Stimulated activated CD8-positive, alpha-beta memory T cell treated with anti-CD3 and anti-CD28 coated beads, Interleukin-4, amount 100 ng/mL, for 24 hours (primary cell): Measurements from ENCODE around the gene CCDC6.
"Not testable (repeated sequence)": the region's sequence is repeated elsewhere in the genome, so short reads cannot be mapped to it uniquely, and the experiment has no call there.

Experiments used
- DNase-seq: peaks from one replicate; pipeline ENCODE4 v3.0.0-alpha.2; 2020; ENCODE audit warnings: low read depth

Gene CCDC6

GRCh38 chr10:59808896-59809643, 97.3 kb downstream of the CCDC6 start:
- DNase-seq, result peak; percentile 65

DNA sequence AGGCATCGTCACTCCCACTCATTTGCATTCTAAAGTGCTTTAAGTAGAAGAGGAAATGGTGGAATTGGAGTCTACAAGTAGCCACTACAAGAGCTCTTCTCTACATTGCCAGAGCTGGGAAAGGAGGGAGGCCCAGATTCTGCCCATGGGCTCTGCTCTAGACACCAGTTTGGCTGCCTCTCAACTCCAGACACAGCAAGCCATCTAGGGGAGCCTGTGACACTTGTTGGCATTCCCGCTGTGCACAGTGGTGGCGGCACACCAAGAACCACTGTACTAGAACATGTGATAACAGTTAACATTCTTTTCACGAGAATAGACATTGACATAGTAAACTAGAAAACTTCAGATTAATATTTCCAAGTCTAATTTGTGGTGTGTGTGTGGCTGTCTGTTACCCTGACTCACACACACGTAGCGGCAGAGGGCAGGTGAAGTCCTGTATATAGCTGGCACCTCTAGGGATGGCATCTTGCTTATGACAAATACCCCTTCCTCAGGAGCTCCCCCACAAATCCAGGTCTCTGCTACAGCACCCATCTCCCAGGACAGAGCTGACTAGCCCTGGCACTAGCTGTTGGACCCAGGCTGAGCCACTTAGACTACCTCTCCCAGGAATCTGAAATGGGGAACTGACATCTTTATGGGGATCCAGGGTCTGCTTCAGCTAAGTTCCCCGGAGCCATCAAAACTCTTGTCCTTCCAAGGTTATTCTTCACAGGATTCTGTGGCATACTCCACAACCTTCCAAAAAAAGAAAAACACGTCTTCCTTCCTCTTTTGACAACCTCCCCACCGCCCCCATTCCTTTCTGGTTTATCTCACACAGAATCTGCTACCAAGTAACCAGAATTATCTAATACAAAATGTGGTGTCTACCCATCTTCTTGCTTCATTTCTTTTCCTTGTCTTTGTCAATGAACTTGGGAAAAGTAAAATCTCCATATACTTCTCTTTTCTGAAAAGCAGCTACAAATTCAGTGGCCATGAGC, 98.4 kb downstream of the CCDC6 start:
- DNase-seq, result no peak

DNA sequence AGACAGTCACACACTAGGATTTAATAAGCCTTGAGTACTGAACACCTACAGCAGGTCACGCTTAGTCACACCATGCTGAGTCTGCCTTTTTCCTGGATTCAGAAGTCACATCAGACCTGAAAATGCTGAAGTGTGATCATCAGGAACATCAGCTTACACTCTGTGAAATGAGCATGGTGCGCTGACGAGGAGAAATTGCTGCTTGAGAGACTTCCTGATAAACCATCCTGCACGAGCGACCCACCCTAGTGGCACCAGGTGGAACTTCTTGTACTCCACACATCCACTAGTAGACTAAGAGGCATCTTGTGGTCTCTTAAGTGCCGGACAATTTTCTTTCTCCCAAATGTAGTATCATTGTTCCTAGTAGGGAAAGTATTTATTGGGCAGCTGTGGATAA, 101.3 kb downstream of the CCDC6 start:
- DNase-seq, result no peak

DNA sequence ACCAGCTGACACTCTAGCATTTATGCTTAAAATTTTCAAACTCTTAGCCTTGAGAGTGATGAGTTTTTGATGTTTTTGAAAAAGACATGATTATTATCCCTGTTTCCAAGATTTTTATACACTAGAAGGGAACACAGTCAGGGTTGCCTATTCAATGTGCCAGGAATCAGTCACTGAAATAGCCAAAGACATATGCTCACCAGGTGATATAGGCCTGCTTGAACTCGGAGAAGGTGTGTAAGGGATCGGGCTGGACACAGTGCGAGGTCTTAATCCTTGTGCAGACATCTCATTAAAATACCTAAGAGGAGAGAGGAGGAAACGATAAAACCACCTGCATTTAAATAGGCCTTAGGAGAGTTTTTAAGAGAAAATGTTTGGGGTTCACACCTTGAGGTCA, 102.1 kb downstream of the CCDC6 start:
- DNase-seq, result no peak

- DNase-seq, result no peak
These were observed 102.6 kb downstream of the CCDC6 start for GRCh38 chr10:59803714-59804113.

DNA sequence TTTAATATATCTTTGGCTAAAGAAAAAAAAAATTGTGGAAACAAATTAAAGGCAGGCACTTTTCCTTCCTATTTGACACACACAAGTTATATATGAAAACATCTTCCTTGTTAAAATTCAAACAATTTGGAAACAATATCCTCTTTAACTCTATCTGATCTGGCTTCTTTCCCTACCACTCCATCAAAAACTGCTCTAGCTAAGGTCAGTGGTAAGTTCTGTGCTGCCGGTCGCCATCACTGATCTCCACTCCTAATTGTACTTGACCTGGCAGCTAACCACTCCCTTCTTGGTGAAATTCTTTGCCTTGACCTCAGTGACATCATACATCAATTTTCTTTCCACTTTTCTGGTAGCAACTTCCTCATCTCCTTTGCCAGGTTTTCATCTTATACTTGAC, 105.2 kb downstream of the CCDC6 start:
- DNase-seq, result no peak

DNA sequence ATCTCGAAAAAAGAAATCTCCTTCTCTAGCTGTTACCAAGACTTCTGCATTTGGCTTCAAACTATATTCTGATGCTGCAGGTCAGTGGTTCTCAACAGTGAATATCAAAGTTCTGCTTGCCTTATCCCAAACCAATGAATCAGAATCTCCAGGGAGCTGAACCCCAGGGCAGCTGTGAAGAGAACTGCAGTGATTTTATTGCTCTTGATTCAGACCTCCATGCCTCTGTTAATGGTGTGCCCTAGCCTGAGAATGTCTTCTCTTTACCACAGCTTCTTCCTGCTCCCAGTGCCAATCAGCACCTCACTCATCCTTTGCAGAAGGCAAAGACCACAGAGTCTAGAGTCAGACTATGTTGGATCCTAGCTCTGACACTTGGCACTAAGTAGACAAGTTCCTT, 106.9 kb downstream of the CCDC6 start:
- no peak for DNase-seq

DNA sequence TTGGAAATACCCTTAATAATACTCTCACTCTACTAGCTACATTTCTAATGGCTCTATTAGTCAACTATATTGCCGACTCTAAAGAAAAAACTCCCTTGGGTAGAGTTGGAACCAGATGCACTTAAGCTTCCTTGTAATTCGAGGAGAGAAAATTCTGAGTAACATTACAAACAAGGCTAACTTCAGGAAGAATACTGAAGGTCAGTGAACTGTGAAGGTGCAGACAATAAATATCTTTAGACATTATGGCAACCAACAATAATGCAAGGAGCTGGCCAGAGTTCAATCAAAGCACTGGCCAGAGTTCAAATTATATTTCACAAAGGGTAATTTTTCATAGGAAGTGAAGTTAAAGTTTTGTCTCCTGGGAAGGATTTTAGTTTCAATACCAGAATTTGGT, 112.4 kb downstream of the CCDC6 start:
- DNase-seq, result no peak

- no peak for DNase-seq
These were observed 113.5 kb downstream of the CCDC6 start for GRCh38 chr10:59792812-59793211.

GRCh38 chr10:59791601-59792000, 114.8 kb downstream of the CCDC6 start:
- DNase-seq, result no peak

DNA sequence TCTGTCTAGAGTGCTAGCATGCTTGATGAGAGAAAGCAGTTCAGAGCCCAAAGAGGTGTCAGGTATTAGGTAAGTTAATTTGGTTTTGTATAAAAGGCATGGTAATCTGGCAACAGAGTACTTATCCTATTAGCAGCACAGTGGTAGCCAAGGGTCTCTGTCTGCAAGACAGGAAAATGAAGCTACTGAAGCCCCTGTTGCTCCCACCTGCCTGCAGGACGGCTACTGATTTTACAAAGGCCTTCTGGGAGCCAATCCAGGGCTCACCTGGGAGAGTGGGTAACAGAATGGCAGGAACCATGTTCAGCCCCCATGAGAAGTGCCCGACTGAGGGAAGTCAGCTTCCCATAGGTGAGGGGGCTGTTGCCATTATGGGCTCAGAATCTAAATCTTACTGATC, 116.3 kb downstream of the CCDC6 start:
- not testable (repeated sequence) for DNase-seq

DNA sequence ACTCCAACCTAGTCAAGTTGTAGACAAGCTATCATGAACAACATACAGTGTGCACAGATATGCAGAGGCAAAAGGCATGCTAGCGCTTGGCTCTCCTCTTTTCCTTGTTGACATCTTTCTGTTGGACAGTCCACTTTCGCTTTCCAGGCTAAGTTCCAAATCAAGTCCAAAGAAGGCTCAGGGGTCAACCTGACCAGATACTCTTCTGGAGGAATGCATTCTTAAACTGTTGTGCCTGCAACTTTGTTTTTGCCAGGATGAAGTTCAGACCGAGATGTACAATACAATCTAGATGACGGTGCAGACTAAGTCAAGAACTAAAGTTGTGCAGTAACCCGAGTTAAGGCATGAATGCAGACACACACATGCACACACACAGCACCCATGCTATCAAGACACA, 117.4 kb downstream of the CCDC6 start:
- not testable (repeated sequence) for DNase-seq

DNA sequence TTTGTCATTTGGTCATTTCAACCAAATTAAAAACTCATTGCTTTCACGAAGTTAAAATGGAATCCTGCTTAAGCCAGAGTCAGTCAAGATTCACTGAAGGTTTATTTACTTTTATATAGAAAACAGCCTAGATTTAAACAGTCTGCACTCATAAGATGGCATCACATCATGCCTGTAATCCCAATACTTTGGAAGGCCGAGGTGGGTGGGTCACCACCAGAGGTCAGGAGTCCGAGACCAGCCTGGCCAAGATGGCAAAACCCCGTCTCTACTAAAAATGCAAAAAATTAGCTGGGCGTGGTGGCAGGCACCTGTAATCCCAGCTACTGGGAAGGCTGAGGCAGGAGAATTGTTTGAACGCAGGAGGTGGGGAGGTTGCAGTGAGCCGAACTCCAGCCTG, 119.3 kb downstream of the CCDC6 start:
- DNase-seq, result not testable (repeated sequence)

DNA sequence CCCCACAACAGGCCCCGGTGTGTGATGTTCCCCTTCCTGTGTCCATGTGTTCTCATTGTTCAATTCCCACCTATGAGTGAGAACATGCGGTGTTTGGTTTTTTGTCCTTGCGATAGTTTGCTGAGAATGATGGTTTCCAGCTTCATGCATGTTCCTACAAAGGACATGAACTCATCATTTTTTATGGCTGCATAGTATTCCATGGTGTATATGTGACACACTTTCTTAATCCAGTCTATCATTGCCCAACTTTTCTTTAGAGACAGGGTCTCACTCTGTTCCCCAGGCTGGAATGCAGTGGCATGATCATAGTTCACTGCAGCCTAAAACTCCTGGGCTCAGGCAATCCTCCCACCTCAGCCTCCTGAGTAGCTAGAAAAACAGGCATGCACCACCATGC, 120.9 kb downstream of the CCDC6 start:
- DNase-seq, result not testable (repeated sequence)

DNA sequence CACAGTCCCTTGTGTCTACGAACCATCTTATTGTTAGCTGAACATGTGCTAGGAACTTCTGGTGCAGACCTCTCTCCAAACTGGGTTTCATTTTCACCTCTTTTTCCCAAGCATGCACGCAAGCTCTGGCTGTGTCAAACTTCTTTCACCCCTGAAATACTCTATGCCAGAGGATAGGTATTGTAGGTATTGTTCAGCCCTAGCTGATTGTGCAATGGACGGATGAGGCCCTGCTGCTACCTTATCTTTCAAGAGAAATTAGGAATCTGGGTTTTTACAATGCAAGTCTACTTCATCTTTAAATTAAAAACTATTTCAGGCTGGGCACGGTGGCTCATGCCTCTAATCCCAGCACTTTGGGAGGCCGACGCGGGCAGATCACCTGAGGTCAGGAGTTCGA, 124.8 kb downstream of the CCDC6 start:
- no peak for DNase-seq

GRCh38 chr10:59779756-59780533, 126.4 kb downstream of the CCDC6 start:
- DNase-seq, result no peak

GRCh38 chr10:59774451-59774850, 131.9 kb downstream of the CCDC6 start:
- DNase-seq, result no peak

- DNase-seq, result no peak
These were observed 133.3 kb downstream of the CCDC6 start for GRCh38 chr10:59773088-59773487.

DNA sequence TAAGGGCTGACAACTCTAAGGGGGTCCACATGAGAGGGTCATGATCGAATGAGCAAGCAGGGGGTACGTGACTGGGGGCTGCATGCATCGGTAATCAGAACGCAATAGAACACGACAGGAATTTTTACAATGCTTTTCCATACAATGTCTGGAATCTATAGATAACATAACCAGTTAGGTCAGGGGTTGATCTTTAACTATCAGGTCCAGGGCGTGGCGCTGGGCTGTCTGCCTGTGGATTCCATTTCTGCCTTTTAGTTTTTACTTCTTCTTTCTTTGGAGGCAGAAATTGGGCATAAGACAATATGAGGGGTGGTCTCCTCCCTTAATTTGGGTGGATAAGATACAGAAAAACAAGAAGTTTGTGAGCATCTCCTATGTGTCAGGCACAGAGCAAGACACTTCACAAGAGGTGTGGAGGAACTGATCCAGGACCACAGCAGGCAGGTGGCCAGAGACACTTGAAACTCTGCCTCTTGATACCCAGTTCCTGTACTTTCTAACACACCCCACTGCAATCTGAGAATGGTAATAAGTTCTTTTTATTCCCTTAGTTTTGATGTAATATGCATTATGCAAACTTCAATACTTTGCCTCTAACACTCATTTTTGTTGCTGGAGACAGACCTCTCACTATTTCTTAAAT, 135.1 kb downstream of the CCDC6 start:
- no peak for DNase-seq

GRCh38 chr10:59770689-59771088, 135.7 kb downstream of the CCDC6 start:
- no peak for DNase-seq

DNA sequence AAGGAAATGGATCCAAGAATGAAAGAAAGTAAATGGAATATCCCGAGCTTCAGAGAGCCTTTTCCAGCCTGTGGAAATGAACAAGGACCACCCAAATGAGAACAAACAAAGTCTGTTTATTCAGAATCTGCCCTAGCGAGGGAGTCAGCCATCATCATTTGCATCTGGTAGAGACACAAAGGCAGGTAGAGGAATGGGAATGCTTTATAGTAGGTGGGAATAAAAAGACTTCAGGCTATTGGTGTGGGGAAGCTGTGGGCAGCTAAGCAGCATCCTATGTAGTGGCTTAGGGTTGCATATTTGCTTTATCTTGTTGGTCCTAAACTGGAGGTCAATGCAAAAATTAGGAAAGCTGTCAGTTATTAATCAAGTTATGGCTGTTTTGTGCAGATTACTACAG, 143.9 kb downstream of the CCDC6 start:
- DNase-seq, result no peak

DNA sequence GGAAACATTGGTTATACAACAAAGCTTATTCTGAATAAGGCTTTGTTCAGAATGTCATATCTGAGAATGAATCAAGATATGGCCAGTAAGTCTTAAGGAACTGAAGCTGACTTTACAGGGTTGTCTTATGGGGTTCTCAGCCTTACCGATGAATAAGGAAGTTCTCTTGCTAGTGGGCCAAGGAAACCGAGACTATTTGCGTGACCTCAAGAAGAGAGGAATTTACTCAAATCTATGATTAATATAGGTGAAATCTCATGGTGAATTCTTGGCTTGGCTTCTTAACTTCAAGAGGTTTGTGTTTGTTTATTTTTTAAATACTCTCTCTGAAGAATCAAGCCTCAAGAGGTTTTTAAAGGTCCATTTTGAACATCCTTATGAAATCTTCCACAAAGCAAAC, 148.4 kb downstream of the CCDC6 start:
- DNase-seq, result no peak
